H1 (cell line): ENCODE measurements around the gene ANKRD11. TPM values are rescaled to one million over a fixed set of nuclear protein-coding genes. Genes with fewer than 3 reads are reported as not detected.
A peak's percentile ranks its signal among the peaks of the same experiment; 100 is the strongest.

Experiments used
- CTCF ChIA-PET: fragments of 300-600 bp; sonication (Branson Sonifier 250); formaldehyde crosslinking; loops from one replicate; lab custom pipeline; 2021; ENCODE audit not compliant: partially characterized antibody; lab: Charles Lee
- POLR2A ChIA-PET: fragments of 300-600 bp; sonication (Branson Sonifier 250); formaldehyde crosslinking; loops from one replicate; lab custom pipeline; 2021; ENCODE audit warnings: inconsistent platforms; ENCODE audit not compliant: partially characterized antibody; lab: Charles Lee
- DNase-seq, 2 experiments: peaks; one replicate each; pipeline versions ENCODE4 v3.0.0 to v3.0.0-alpha.2; 2010 to 2022; ENCODE audit warnings: low spot score in 2 of 2, low read depth in 1 of 2, mixed read lengths in 1 of 2
- FAIRE-seq: peaks from 2 replicates; lab custom pipeline; 2011; peaks lifted over from hg19 to GRCh38; lab: Jason Lieb, UNC
- H2AFZ ChIP-seq: 2 replicates; pipeline ENCODE4 v1.8.1; 2012; ENCODE audit warnings: low read length, inconsistent platforms
- H2AK5ac ChIP-seq: 2 replicates; pipeline ENCODE4 v1.6.1; 2013; ENCODE audit warnings: low read depth, low read length
- H2BK120ac ChIP-seq: replicated peaks from 2 replicates; pipeline ENCODE3; 2013; ENCODE audit warnings: low read depth, low read length, inconsistent platforms
- H2BK12ac ChIP-seq: 2 replicates; pipeline ENCODE4 v1.6.1; 2013; ENCODE audit warnings: low read depth, low read length
- H2BK15ac ChIP-seq: 2 replicates; pipeline ENCODE4 v1.6.1; 2013; ENCODE audit warnings: low read length
- H2BK20ac ChIP-seq: 2 replicates; pipeline ENCODE4 v1.6.1; 2013; ENCODE audit warnings: low read length
- H2BK5ac ChIP-seq: 2 replicates; pipeline ENCODE4 v1.6.1; 2013; ENCODE audit warnings: low read depth, low read length
- H3K14ac ChIP-seq: 2 replicates; pipeline ENCODE4 v1.6.1; 2013; ENCODE audit warnings: inconsistent platforms; ENCODE audit not compliant: insufficient read length
- H3K18ac ChIP-seq: 2 replicates; pipeline ENCODE4 v1.6.1; 2013; ENCODE audit warnings: low read length; ENCODE audit errors: extremely low read depth
- H3K23ac ChIP-seq: 2 replicates; pipeline ENCODE4 v1.6.1; 2013; ENCODE audit warnings: inconsistent platforms; ENCODE audit not compliant: insufficient read length
- H3K23me2 ChIP-seq: 2 replicates; pipeline ENCODE4 v1.6.1; 2013; ENCODE audit warnings: low read depth, low read length
- H3K27ac ChIP-seq: 2 replicates; pipeline ENCODE4 v1.6.1; 2011; ENCODE audit warnings: low read depth, low read length, inconsistent platforms
- H3K27me3 ChIP-seq, 4 experiments: replicated peaks in 1 of 4; 1 replicate in 1 of 4; 2 replicates in 3 of 4; pipeline versions ENCODE4 v1.6.1 to v1.8.1; 2011 to 2013; ENCODE audit warnings: low read length in 3 of 4, mild to moderate bottlenecking in 3 of 4, inconsistent platforms in 2 of 4, mixed read lengths in 2 of 4, moderate library complexity in 1 of 4; ENCODE audit not compliant: control insufficient read depth in 3 of 4, insufficient read depth in 3 of 4; ENCODE audit errors: extremely low read depth in 1 of 4
- H3K36me3 ChIP-seq, 4 experiments: 2 replicates each; pipeline versions ENCODE4 v1.6.1 to v1.8.1; 2011 to 2013; ENCODE audit warnings: mild to moderate bottlenecking in 4 of 4, low read length in 3 of 4, moderate library complexity in 2 of 4, control low read depth in 1 of 4, inconsistent platforms in 1 of 4; ENCODE audit not compliant: insufficient read depth in 4 of 4, control insufficient read depth in 2 of 4
- H3K4ac ChIP-seq: replicated peaks from 2 replicates; pipeline ENCODE3; 2013; ENCODE audit warnings: low read length, low read depth, mixed read lengths, inconsistent platforms; ENCODE audit not compliant: insufficient read length
- H3K4me1 ChIP-seq, 4 experiments: replicated peaks in 1 of 4; 1 replicate in 1 of 4; 2 replicates in 3 of 4; pipeline versions ENCODE4 v1.6.1 to v1.8.1; 2011 to 2013; ENCODE audit warnings: low read length in 3 of 4, inconsistent platforms in 2 of 4, mixed read lengths in 1 of 4; ENCODE audit not compliant: insufficient read depth in 4 of 4, control insufficient read depth in 3 of 4
- H3K4me2 ChIP-seq, 2 experiments: 2 replicates each; pipeline versions ENCODE4 v1.6.1 to v1.8.1; 2011 to 2013; ENCODE audit warnings: low read depth in 2 of 2, low read length in 2 of 2, control low read depth in 1 of 2, inconsistent platforms in 1 of 2, mild to moderate bottlenecking in 1 of 2; ENCODE audit not compliant: insufficient read depth in 1 of 2
- H3K4me3 ChIP-seq, 4 experiments: fragments of 200-600, 300-600 bp in 1 of 4; sonication (generic), shearing (Covaris generic), sonication (Bioruptor Twin) in 1 of 4; 2 replicates each; pipeline versions ENCODE4 v1.5.1 to v1.8.1; 2011 to 2016; ENCODE audit warnings: low read length in 4 of 4, low read depth in 3 of 4, control low read depth in 2 of 4, inconsistent platforms in 2 of 4, mild to moderate bottlenecking in 2 of 4, mixed read lengths in 1 of 4, moderate library complexity in 1 of 4; ENCODE audit not compliant: insufficient read depth in 2 of 4; ENCODE audit errors: extremely low read depth in 1 of 4
- H3K56ac ChIP-seq: replicated peaks from 2 replicates; pipeline ENCODE3; 2013; ENCODE audit warnings: low read depth, mild to moderate bottlenecking, mixed read lengths, low read length, inconsistent platforms; ENCODE audit not compliant: insufficient read length
- H3K79me1 ChIP-seq: 2 replicates; pipeline ENCODE4 v1.6.1; 2013; ENCODE audit warnings: low read depth, low read length, control low read depth
- H3K79me2 ChIP-seq, 2 experiments: 2 replicates each; pipeline versions ENCODE4 v1.6.1 to v1.8.1; 2012 to 2013; ENCODE audit warnings: low read length in 2 of 2, mild to moderate bottlenecking in 2 of 2, inconsistent platforms in 1 of 2; ENCODE audit not compliant: insufficient read depth in 2 of 2, control insufficient read depth in 1 of 2
- H3K9ac ChIP-seq, 4 experiments: replicated peaks in 1 of 4; 1 replicate in 1 of 4; 2 replicates in 3 of 4; pipeline versions ENCODE4 v1.6.1 to v1.8.1; 2011 to 2013; ENCODE audit warnings: low read depth in 3 of 4, low read length in 3 of 4, control low read depth in 2 of 4, mild to moderate bottlenecking in 2 of 4, moderate library complexity in 2 of 4, inconsistent platforms in 1 of 4; ENCODE audit errors: extremely low read depth in 1 of 4
- H3K9me3 ChIP-seq, 2 experiments: 2 replicates each; pipeline versions ENCODE4 v1.6.1 to v1.8.1; 2012 to 2013; ENCODE audit warnings: mild to moderate bottlenecking in 2 of 2, moderate library complexity in 2 of 2, control low read depth in 1 of 2, inconsistent platforms in 1 of 2, low read depth in 1 of 2, low read length in 1 of 2, mixed read lengths in 1 of 2; ENCODE audit not compliant: insufficient read depth in 2 of 2
- H4K20me1 ChIP-seq, 2 experiments: replicated peaks in 1 of 2; 2 replicates each; pipeline versions ENCODE3 to v1.8.1; 2011 to 2013; ENCODE audit warnings: inconsistent platforms in 2 of 2, low read length in 2 of 2, mild to moderate bottlenecking in 1 of 2; ENCODE audit not compliant: insufficient read depth in 2 of 2, control insufficient read depth in 1 of 2
- H4K5ac ChIP-seq: 2 replicates; pipeline ENCODE4 v1.6.1; 2013; ENCODE audit warnings: low read length, low read depth, mixed read lengths, inconsistent platforms; ENCODE audit not compliant: insufficient read length
- H4K8ac ChIP-seq: 2 replicates; pipeline ENCODE4 v1.8.0; 2013; ENCODE audit warnings: mild to moderate bottlenecking, moderate library complexity, low read length, inconsistent platforms; ENCODE audit not compliant: insufficient read depth; ENCODE audit errors: extremely low read depth
- H4K91ac ChIP-seq: replicated peaks from 2 replicates; pipeline ENCODE3; 2013; ENCODE audit warnings: low read length, mixed read lengths, inconsistent platforms; ENCODE audit not compliant: insufficient read length
- WGBS, 2 experiments: shearing (Covaris generic) in 1 of 2; methylation state at CpG; one replicate each; pipeline versions ENCODE4 v1.1.6 to v1.1.7; 2013 to 2015; ENCODE audit warnings: low lambda C conversion rate in 2 of 2, mixed read lengths in 2 of 2, inconsistent platforms in 1 of 2, low coverage in 1 of 2, missing lambda C conversion rate in 1 of 2; ENCODE audit not compliant: insufficient replicate concordance in 2 of 2, insufficient coverage in 1 of 2, insufficient read length in 1 of 2; ENCODE audit errors: extremely low coverage in 1 of 2, missing lambda C conversion rate in 1 of 2; 5-methylcytosine and 5-hydroxymethylcytosine counted together
- polyA plus RNA-seq, 7 experiments: library from polyadenylated mRNA; depleted of rRNA in 3 of 7; stranded (reverse) in 5 of 7; unstranded in 2 of 7; fragments of >200 nt in 5 of 7; fragments of 200-250 nt in 2 of 7; gene quantifications; 1 replicate in 5 of 7; 2 replicates in 1 of 7; 4 replicates in 1 of 7; pipeline versions ENCODE4 v1.2.1 to v1.2.3, GENCODE V29; 2011 to 2013; ENCODE audit warnings: missing spikeins in 2 of 7, mixed read lengths in 2 of 7
- total RNA-seq: library from RNA; stranded (reverse); fragmentation: NEBNext Ultra II Directional; extraction: Animal tissue kit (Norgen Biotek cat#: 25700); gene quantifications from 2 replicates; pipeline ENCODE4 v1.2.1, GENCODE V29; 2021

The ANKRD11 gene
- total and polyA plus RNA-seq, 2 of the 8 experiments (the other 6 are each of a cell fraction or from before 2014, with no cell fraction given): 46.5 to 142 TPM

GRCh38 chr16:89443727-89444084, 46.7 kb downstream of the ANKRD11 start:
- peaks cover 62 to 68% of the 10 kb centered on the region in 2 experiments for H4K20me1 ChIP-seq

More at GRCh38 chr16:89443727-89444084, 46.7 kb downstream of the ANKRD11 start:
- no peak overlapping the region for H3K9ac ChIP-seq
- DNase-seq: no peak
- H3K18ac ChIP-seq: no peak overlapping the region
- no peak overlapping the region for H2BK120ac ChIP-seq
- H4K5ac ChIP-seq: no peak overlapping the region
- H2BK5ac ChIP-seq: no peak overlapping the region
- H2BK15ac ChIP-seq: no peak overlapping the region
- H3K79me2 ChIP-seq: peaks cover 78 to 100% of the 10 kb centered on the region in 2 experiments
- no peak overlapping the region for H3K4me3 ChIP-seq
- H3K79me1 ChIP-seq: peaks cover 38% of the 10 kb centered on the region
- no peak overlapping the region for H4K8ac ChIP-seq
- no peak overlapping the region for H3K56ac ChIP-seq
- no peak overlapping the region for H2BK20ac ChIP-seq
- H3K27ac ChIP-seq: no peak overlapping the region
- peaks cover 9 to 38% (median 18%) of the 10 kb centered on the region in 4 experiments for H3K4me1 ChIP-seq
- no peak overlapping the region for H3K4ac ChIP-seq
- ChIA-PET POLR2A (interaction anchor here (0.5 to 2.2 kb wide), 6 partner anchors 9 to 64 kb away, joined by 3 to 8 read pairs (median 4); no protein-coding TSS in a partner anchor), CTCF (interaction anchor here (0.6 to 2.3 kb wide), 5 partner anchors 10 to 48 kb away, joined by 3 to 7 read pairs (median 3); no protein-coding TSS in a partner anchor)
- no peak overlapping the region for H3K14ac ChIP-seq
- no peak overlapping the region for H2AFZ ChIP-seq
- H3K36me3 ChIP-seq: no peaks in the 10 kb centered on the region
- H3K4me2 ChIP-seq: peak overlapping the region in 1 of 2 experiments; percentile 12; a peak in 1 of 4 replicates
- no peaks in the 10 kb centered on the region for H3K23me2 ChIP-seq
- no peak overlapping the region for H2BK12ac ChIP-seq
- no peaks in the 10 kb centered on the region for H3K9me3 ChIP-seq
- no peak overlapping the region for H3K23ac ChIP-seq
- H3K27me3 ChIP-seq: no peaks in the 10 kb centered on the region
- no peak overlapping the region for H2AK5ac ChIP-seq
- 82% methylated on average over 8 of the region's 8 CpGs; no CpG with 5 or more reads in 1 of the 2 experiments for WGBS, 2 experiments
- no peak overlapping the region for H4K91ac ChIP-seq
- FAIRE-seq: no peak
